Keratinocyte (primary cell): Measurements from ENCODE around the gene BACE1-AS. TPM values are rescaled to one million over a fixed set of nuclear protein-coding genes. Genes with fewer than 3 reads are reported as not detected.

Source experiments
- DNase-seq: peaks from one replicate; pipeline ENCODE4 v3.0.0-alpha.2; 2011; ENCODE audit warnings: low read depth, missing footprints, low spot score
- FAIRE-seq: peaks from 2 replicates; lab custom pipeline; 2011; peaks lifted over from hg19 to GRCh38; lab: Jason Lieb, UNC
- H2AFZ ChIP-seq: 2 replicates; pipeline ENCODE4 v1.6.0; 2012; ENCODE audit warnings: low read length, control low read depth, inconsistent platforms; ENCODE audit not compliant: control insufficient read depth
- H3K27ac ChIP-seq: 2 replicates; pipeline ENCODE4 v1.5.1; 2011; ENCODE audit warnings: low read length; ENCODE audit not compliant: control insufficient read depth, insufficient read depth
- H3K27me3 ChIP-seq: 3 replicates; pipeline ENCODE4 v1.6.0; 2011; ENCODE audit warnings: low read length; ENCODE audit not compliant: control insufficient read depth, insufficient read depth; ENCODE audit errors: extremely low read depth
- H3K36me3 ChIP-seq, 2 experiments: 2 replicates in 1 of 2; 3 replicates in 1 of 2; pipeline ENCODE4 v1.5.1; 2011; ENCODE audit warnings: low read length in 2 of 2, mild to moderate bottlenecking in 1 of 2; ENCODE audit not compliant: control insufficient read depth in 2 of 2, insufficient read depth in 2 of 2; ENCODE audit errors: extremely low read depth in 1 of 2
- H3K4me1 ChIP-seq: 3 replicates; pipeline ENCODE4 v1.5.1; 2011; ENCODE audit warnings: low read length; ENCODE audit not compliant: control insufficient read depth, insufficient read depth; ENCODE audit errors: extremely low read depth
- H3K4me2 ChIP-seq: 3 replicates; pipeline ENCODE4 v1.6.0; 2011; ENCODE audit warnings: low read depth, low read length; ENCODE audit not compliant: control insufficient read depth, insufficient read depth; ENCODE audit errors: extremely low read depth
- H3K4me3 ChIP-seq, 3 experiments: fragments of 200-600 bp in 1 of 3; sonication (generic) in 1 of 3; 2 replicates in 2 of 3; 3 replicates in 1 of 3; pipeline ENCODE4 v1.5.1; 2011 to 2016; ENCODE audit warnings: low read length in 3 of 3, mild to moderate bottlenecking in 3 of 3, control low read depth in 2 of 3, inconsistent platforms in 1 of 3, low read depth in 1 of 3, mixed read lengths in 1 of 3, mixed run types in 1 of 3, moderate library complexity in 1 of 3; ENCODE audit not compliant: control insufficient read depth in 2 of 3, insufficient read depth in 2 of 3; ENCODE audit errors: extremely low read depth in 1 of 3
- H3K79me2 ChIP-seq: 2 replicates; pipeline ENCODE4 v1.6.0; 2012; ENCODE audit warnings: low read length; ENCODE audit not compliant: control insufficient read depth, insufficient read depth
- H3K9ac ChIP-seq: 3 replicates; pipeline ENCODE4 v1.6.0; 2011; ENCODE audit warnings: low read length; ENCODE audit not compliant: control insufficient read depth, insufficient read depth; ENCODE audit errors: extremely low read depth
- H3K9me1 ChIP-seq: 3 replicates; pipeline ENCODE4 v1.6.0; 2011; ENCODE audit warnings: low read length; ENCODE audit not compliant: control insufficient read depth, insufficient read depth; ENCODE audit errors: extremely low read depth
- H3K9me3 ChIP-seq: 2 replicates; pipeline ENCODE4 v1.5.1; 2012; ENCODE audit warnings: low read depth, low read length; ENCODE audit not compliant: control insufficient read depth
- H4K20me1 ChIP-seq: 3 replicates; pipeline ENCODE4 v1.6.0; 2011; ENCODE audit warnings: low read length; ENCODE audit not compliant: control insufficient read depth, insufficient read depth; ENCODE audit errors: extremely low read depth
- CTCF ChIP-seq, 3 experiments: IDR thresholded peaks in 1 of 3; conservative IDR thresholded peaks in 1 of 3; optimal IDR thresholded peaks in 1 of 3; 2 replicates in 2 of 3; 3 replicates in 1 of 3; pipeline versions ENCODE3 to v1.5.1; 2011; ENCODE audit warnings: low read length in 3 of 3, mild to moderate bottlenecking in 3 of 3, moderate library complexity in 2 of 3, control low read depth in 1 of 3, inconsistent platforms in 1 of 3; ENCODE audit not compliant: insufficient read depth in 2 of 3; ENCODE audit errors: extremely low read depth in 1 of 3
- dilution Hi-C: fragments of 300-500 bp; cut with MboI; formaldehyde crosslinking; loops from one replicate; pipeline ENCODE4 v1.7.0; 2020; ENCODE audit warnings: low sequenced_read_pairs; ENCODE audit not compliant: extremely low pct_ligation_motif_present
- polyA plus RNA-seq, 5 experiments: library from polyadenylated mRNA; depleted of rRNA in 3 of 5; stranded (reverse) in 3 of 5; stranded (forward) in 1 of 5; unstranded in 1 of 5; fragments of >200 nt; gene quantifications; 1 replicate in 1 of 5; 2 replicates in 3 of 5; 3 replicates in 1 of 5; pipeline versions ENCODE4 v1.2.1 to v1.2.3, GENCODE V29; 2011 to 2012; ENCODE audit warnings: missing spikeins in 2 of 5, low read depth in 1 of 5, low replicate concordance in 1 of 5

BACE1-AS gene
- polyA plus RNA-seq, 1 donor (not counting 4 experiments of a cell fraction or from before 2014, with no cell fraction given), result 2.2 TPM

- Histone ChIP-seq H3K9me1 (no peaks in the 10 kb centered on the region), H3K27ac (no peak overlapping the region), H3K4me1 (peaks cover 11% of the 10 kb centered on the region), H2AFZ (no peak overlapping the region), H3K4me2 (no peak overlapping the region), H4K20me1 (no peaks in the 10 kb centered on the region), H3K4me3 (no peak overlapping the region), H3K27me3 (no peaks in the 10 kb centered on the region), H3K9me3 (no peaks in the 10 kb centered on the region), H3K79me2 (no peaks in the 10 kb centered on the region), H3K9ac (no peak overlapping the region), H3K36me3 (no peaks in the 10 kb centered on the region)
- FAIRE-seq, result no peak
- DNase-seq, result no peak
- no peak for TF ChIP-seq CTCF (optimal IDR thresholded peaks at IDR 0.05 in 1 of 3, IDR thresholded peaks at IDR 0.05 in 1 of 3, conservative IDR thresholded peaks at IDR 0.05 in 1 of 3; ENCODE audit: extremely low read depth in 1 of 3, insufficient read depth in 2 of 3, low read length in 3 of 3)
- dilution Hi-C loops, result no loop called here
These were observed 23.0 kb downstream of the BACE1-AS start for GRCh38 chr11:117313828-117314768.

GRCh38 chr11:117314840-117315239 is 23.7 kb downstream of the BACE1-AS start:
- peak overlapping the region in 2 of 3 experiments; percentile 25 to 70 for H3K4me3 ChIP-seq
- FAIRE-seq (no peak), DNase-seq (no peak)
- H3K27ac ChIP-seq, result no peak overlapping the region
- H3K4me2 ChIP-seq, result peak overlapping the region; percentile 90
- no peaks in the 10 kb centered on the region for H4K20me1 ChIP-seq
- no peaks in the 10 kb centered on the region for H3K9me1 ChIP-seq
- peaks cover 11% of the 10 kb centered on the region for H3K4me1 ChIP-seq
- H3K36me3 ChIP-seq, result no peaks in the 10 kb centered on the region
- peak overlapping the region; percentile 70 for H3K9ac ChIP-seq
- H3K27me3 ChIP-seq, result no peaks in the 10 kb centered on the region
- no peaks in the 10 kb centered on the region for H3K79me2 ChIP-seq
- dilution Hi-C loops, result no loop called here
- no peak for TF ChIP-seq CTCF (optimal IDR thresholded peaks at IDR 0.05 in 1 of 3, IDR thresholded peaks at IDR 0.05 in 1 of 3, conservative IDR thresholded peaks at IDR 0.05 in 1 of 3; ENCODE audit: extremely low read depth in 1 of 3, insufficient read depth in 2 of 3, low read length in 3 of 3)
- H3K9me3 ChIP-seq, result no peaks in the 10 kb centered on the region
- H2AFZ ChIP-seq, result no peak overlapping the region
